Omental fat pad (tissue), 4 donors: Measurements from ENCODE around the gene SDF4. TPM values are rescaled to one million over a fixed set of nuclear protein-coding genes. Genes with fewer than 3 reads are reported as not detected.
A peak's percentile ranks its signal among the peaks of the same experiment; 100 is the strongest.

Source experiments
- ATAC-seq: fragments of 150-250 bp; one replicate; pipeline ENCODE4 v1.9.1; 2016; ENCODE audit warnings: mild to moderate bottlenecking, moderate library complexity; ENCODE audit not compliant: low FRiP score
- DNase-seq: peaks from one replicate; pipeline ENCODE4 v3.0.0-alpha.2; 2019; ENCODE audit warnings: low spot score
- CTCF ChIP-seq, 3 donors: fragments of 450-650 bp; IDR thresholded peaks; one replicate each; pipeline ENCODE4 v1.5.1; 2016 to 2017; ENCODE audit warnings: antibody characterized with exemption in 3 of 3, mild to moderate bottlenecking in 3 of 3, moderate library complexity in 2 of 3
- total RNA-seq, 4 donors: library from RNA; depleted of rRNA; stranded (reverse); fragments of >200 nt; gene quantifications; one replicate each; pipeline ENCODE4 v1.1.0, GENCODE V29; 2016

The SDF4 gene
- total RNA-seq, 4 donors from 2014 or later, result 78.3 to 122 (median 98.8) TPM

DNA sequence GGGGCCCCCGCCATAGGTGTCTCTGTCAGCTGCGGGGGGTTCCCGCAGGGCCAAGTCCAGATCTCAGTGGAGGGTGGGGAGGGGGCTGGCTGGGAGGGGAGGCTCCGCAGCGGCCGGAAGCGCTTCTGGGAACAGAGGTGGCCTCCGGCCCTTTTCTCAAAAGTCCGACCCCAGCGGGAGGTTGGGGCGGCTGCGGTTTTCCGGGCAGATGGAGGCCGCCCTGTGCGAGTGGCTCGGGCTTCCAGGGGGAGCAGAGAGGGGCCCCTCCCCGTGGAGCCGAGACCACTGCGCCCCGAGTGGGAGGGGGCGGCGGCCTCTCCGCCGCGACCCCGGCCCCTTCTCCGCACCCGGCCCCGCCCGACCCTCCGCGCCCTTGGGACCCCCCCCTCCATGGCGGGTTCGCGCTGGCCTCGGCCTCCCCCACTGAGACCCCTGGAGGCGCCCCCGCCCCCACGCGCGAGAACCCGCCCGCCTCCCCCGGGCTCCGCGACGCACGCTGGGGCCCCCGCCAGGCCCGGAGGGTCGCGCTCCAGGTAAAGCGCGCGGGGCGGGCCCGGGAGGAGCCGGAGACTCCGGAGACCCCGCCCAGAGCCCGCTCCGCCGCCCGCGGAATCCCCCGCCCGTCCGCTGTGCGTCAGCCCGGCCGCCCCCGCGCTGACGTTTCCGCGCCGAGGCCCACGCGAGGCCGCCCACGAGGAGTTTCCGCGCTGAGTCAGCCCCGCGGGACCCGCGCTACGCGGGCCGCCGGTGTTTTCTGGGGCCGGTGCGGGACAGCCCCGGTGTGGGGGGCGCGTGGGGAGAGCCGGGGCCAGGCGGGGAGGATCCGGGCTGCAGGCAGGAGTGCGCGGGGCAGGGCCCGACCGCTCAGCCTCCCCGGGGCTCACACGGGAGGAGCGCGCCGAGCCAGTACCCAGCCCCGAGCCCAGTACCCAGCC is 30.7 kb downstream of the SDF4 start:
- TF ChIP-seq CTCF (IDR thresholded peaks at IDR 0.05), result no peak
- ATAC-seq (peak; percentile 86), DNase-seq (peak; percentile 52)

- ATAC-seq (no peak), DNase-seq (no peak)
- no peak for TF ChIP-seq CTCF (IDR thresholded peaks at IDR 0.05)
Observed at GRCh38 chr1:1199961-1200875, 31.6 kb downstream of the SDF4 start.

DNA sequence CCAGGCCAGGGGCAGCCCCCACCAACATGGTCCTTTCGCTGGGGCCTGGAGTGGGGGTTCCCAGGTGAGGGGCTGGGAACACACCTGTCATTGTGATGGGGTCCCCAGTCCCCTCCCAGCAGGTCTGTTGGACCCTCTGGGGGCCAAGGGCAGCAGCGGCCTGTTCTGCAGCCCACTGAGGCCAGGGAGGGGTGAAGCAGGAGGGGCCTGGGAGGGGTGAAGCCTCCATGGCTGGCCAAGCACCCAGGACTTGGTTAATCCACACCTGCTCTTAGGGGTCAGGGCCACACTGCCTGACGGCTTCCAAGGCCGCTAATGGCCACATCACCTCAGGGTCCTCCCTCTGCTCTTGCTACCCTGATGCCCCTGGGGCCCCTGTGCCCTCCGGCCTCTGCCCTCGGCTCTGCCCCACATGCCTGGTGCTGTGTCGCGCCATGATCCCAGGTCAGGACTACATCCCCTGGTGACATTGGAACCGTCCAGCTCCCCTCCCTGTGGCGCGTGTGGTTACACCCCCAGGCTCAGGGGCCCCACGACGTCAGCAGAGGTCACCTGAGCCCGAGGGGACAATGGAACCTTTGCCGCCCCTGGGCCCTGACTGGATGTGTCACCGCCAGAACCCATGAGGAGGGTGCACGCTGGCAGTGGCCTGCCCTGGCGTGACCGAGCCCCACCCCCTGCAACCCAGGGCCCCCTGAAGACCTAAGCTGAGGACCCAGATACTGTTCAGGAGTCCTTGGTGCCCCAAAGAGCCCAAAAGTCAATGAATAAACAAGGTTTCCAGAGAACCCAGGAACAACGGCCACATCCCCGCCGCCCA is 32.5 kb downstream of the SDF4 start:
- TF ChIP-seq CTCF (IDR thresholded peaks at IDR 0.05), result no peak
- ATAC-seq, result no peak
- no peak for DNase-seq

DNA sequence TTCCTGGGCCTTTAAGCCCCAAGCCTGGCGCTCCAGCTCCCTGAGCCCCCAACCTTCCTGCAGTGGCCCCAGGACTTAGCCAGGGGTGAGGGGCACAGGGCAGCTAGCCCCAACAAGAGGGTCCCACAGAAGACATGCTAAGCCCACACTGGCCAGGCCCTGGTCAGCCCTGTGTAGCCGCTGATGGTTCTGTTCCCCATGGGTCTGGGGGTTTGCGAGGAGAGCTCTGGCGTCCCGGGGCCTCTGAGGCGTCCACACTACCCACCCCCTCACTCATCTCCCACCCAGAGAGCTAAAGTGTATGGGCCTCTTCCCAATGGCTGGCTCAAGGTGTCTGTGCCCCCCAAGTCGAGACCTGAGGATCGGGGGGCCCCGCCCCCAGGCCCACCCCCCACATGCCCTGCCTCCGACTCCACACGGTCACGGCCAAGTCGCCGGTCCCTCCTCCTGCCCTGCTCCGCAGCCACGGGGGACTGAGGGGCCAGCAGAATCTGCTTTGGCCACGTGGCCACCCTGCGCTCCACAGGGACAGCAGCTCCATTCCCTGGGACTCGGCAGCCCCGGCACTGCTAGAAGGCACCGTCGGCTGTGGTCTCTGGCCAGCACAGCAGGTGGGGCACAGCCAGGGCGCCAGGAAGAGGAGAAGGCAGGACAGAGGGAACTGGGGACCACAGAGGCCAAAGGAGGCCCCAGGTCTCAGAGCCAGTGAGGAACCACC is 33.2 kb downstream of the SDF4 start:
- DNase-seq (no peak), ATAC-seq (no peak)
- TF ChIP-seq CTCF (IDR thresholded peaks at IDR 0.05), result no peak

DNA sequence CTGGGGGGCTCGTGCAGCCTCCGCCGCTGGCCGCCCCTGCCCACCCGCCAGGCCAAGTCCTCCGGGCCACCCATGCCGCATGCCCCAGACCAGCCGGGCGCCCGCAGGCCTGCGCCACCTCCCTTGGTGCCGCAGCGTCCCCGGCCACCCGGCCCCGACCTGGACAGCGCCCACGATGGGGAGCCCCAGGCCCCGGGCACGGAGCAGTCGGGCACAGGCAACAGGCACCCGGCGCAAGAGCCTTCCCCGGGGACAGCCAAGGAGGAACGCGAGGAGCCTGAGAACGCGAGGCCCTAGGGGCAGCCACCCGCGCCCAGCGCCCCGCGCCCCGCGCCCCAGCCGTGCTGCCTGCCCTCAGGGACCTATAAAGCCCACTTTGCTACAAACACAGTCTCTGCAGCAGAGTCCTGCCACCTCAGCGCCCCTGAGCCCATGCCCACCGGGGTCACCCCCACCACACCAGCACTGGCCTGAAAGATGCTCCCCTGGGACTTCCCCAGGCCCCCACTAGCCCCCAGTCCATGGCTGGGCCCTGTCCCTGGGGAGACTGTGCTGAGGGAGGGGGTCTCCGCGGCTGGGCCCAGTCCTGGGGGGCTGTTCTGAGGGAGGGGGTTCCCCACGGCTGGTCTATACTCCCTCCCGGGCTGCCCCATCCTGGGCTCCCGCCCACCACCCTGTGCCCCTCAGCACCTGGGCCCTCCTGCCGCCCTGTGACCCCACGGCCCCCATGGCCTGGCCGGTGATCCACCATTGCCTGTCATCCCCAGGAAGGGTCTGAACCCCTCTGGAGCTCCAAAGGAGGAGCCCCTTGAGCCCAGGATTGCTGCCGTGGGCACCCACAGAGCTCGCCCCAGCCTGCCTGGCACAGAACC is 34.0 kb downstream of the SDF4 start:
- ATAC-seq, result no peak
- DNase-seq, result no peak
- no peak for TF ChIP-seq CTCF (IDR thresholded peaks at IDR 0.05)
